Measurements from ENCODE around the gene GRXCR2. TPM values are rescaled to one million over a fixed set of nuclear protein-coding genes. Genes with fewer than 3 reads are reported as not detected.
A peak's percentile ranks its signal among the peaks of the same experiment; 100 is the strongest.
"Not testable (repeated sequence)": the region's sequence is repeated elsewhere in the genome, so short reads cannot be mapped to it uniquely, and the experiment has no call there.

Gene GRXCR2
- polyA plus RNA-seq, 4 donors: 0.08 TPM; not detected in 3

- no peak for DNase-seq (ENCODE audit: low read depth in 4 of 4, low spot score in 2 of 4)
Measured at GRCh38 chr5:145840458-145841132, 32.2 kb downstream of the GRXCR2 start.

DNA sequence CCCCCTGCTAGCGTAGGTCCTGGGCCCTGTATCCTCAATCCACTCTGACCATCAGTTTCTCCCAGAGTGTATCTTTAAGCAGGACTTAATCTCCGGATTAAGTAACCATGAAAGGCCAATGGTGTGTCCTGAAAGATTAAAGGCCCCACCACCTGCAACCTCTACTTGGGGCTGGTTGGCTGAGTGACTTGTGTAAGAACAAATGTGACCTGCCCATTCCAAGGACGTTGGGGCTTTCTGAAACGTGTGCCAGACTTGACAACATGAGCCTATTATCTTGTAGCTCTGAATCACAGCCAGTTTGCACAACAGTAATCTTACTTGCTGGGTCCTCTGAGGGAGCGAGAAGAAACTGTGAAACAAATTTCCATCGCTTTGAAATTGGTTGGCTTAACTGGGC is 34.5 kb downstream of the GRXCR2 start:
- DNase-seq (ENCODE audit: low read depth in 4 of 4, low spot score in 2 of 4): no peak

- DNase-seq (ENCODE audit: low read depth in 4 of 4, low spot score in 2 of 4): not testable (repeated sequence)
Measured at GRCh38 chr5:145836241-145836640, 36.6 kb downstream of the GRXCR2 start.

GRCh38 chr5:145835848-145836239 is 37.0 kb downstream of the GRXCR2 start:
- DNase-seq (ENCODE audit: low read depth in 4 of 4, low spot score in 2 of 4): no peak

DNA sequence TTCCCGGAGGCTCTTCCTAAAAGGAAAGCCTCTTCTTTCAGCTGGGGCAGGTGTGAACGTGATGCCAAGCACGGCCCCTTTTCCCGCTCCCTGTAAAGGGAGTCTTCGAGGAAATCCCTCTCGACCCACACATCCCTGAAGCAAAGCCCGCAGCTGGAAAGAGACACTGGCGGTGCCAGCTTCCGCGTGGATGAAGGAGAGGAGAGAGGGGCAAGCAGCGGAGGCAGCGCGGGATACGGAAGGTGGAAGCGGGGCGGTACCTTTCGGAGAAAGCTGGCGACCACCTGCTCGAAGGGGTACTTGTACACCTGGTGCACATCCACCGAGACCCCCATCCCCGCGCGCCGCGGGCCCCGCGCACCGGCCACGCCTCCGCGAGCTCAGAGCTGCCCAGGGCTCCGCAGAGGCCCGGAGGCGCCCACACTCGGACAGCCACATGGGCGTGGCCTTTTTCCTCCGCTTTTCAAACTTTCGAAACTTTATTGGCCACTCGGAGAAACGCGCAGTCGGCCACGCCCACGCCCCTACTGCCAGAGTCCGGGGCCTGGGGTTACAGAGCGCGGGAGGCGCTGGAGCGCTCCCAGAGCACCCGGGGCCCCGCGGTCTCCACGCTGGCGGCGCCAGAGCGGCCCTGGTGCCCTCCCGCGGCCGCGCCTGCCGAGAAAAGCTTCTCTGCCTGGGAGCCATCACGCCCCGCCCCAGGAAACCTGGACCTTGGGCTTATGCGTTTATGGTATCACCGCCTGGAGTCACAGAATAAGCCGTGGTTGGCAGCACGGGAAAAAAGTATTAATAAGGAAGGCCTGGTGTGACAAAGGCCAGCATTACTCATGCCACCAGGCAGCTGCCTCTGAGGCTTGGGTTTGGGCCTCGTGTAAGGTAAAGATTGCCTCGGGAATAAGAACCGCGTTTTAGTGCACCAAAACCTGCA is 37.6 kb downstream of the GRXCR2 start, which contains the start of gene PRELID2:
PRELID2 (minus strand) TSS at position 426 of the 931 bp plus-strand sequence; CDS start at position 335, 91 bp downstream.
- peak; percentile 78 to 87 (median 78) for DNase-seq (ENCODE audit: low read depth in 4 of 4, low spot score in 2 of 4)

- no peak for DNase-seq (ENCODE audit: low read depth in 4 of 4, low spot score in 2 of 4)
Measured at GRCh38 chr5:145834554-145834916, 38.3 kb downstream of the GRXCR2 start.

- DNase-seq (ENCODE audit: low read depth in 4 of 4, low spot score in 2 of 4): no peak
Measured at GRCh38 chr5:145833631-145834200, 39.1 kb downstream of the GRXCR2 start.

DNA sequence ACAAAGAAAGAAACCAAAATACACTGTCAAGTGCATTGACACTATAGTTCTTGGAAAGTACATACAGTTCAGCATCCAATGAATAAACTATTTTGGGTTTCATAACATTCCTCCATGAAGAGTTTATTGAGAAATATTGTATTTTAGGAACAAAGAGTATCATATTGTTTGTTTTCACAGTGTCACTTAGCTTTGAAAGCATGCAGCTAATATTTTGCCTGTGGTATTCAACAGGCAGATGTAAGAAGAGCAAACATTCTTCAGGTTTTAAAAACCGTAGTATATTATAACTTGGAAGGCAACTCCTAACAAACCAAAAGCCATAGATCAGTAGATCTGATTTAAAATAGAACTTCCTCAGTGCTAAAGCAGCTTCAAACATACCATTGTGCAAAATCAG is 42.2 kb downstream of the GRXCR2 start:
- no peak for DNase-seq (ENCODE audit: low read depth in 4 of 4, low spot score in 2 of 4)

DNA sequence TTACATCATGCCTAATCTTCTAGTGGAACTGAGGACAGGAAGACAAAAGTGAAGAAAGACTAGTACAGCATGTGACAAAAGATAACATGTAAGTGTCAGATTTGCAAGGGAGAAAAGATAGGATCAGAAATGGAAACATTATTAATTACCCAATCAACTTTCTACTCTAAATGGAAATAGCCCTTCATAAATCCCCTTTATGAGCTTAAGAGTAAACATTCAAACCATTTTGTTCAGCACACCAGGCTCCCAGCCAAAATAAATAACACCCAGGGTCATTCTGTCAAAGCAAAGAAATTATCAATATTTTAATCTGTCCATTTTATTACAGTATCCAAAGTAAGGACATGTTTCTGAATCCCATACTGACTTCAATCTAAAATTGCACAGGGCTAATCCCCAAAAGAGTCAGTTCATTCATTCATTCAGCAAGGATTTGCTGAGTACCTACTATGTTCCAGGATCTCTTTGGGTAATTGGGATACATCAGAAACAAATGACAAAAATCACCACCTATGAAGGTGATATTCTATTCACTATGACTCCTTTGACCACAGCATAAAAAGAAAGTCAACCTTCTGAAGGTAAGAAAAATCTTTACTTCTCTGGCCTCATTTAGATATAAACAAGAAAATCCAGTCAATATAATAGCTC is 43.0 kb downstream of the GRXCR2 start:
- no peak for DNase-seq (ENCODE audit: low read depth in 4 of 4, low spot score in 2 of 4)

DNA sequence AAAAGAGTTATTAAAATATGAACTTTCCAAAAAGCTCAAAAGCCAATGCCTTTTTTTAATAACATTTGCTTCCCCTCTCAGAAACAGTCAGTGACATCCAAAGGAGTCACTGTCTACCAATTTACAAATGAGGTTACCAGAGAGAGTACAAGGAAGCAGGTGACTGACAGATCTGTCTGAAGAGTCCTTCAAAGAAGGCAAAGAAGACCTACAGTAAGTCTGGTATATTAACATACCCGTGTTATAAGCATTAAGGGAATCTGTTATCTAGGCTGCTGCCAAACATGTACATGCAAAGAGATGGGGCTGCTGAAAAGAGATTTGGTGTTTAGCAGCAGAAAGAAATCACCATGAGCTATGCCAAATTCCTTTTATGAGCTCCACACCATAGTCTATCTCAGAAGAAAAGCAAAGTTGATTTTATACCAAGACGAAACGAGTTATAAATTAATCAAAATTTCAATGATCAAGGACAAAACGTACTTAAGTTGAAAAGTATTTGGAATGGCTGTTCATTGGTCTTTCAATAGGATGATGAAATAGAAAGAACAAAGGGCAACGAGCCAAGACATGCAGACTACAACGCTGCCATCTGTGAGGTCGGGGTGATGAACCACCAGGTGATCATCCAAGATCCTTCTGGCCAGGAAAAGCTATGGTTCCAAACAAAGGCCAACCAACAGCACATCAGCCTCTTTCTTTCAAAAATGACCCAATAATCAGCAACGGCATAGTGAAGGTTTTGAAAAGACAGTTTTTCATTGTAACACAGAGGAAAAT is 45.7 kb downstream of the GRXCR2 start:
- DNase-seq (ENCODE audit: low read depth in 4 of 4, low spot score in 2 of 4): no peak

DNA sequence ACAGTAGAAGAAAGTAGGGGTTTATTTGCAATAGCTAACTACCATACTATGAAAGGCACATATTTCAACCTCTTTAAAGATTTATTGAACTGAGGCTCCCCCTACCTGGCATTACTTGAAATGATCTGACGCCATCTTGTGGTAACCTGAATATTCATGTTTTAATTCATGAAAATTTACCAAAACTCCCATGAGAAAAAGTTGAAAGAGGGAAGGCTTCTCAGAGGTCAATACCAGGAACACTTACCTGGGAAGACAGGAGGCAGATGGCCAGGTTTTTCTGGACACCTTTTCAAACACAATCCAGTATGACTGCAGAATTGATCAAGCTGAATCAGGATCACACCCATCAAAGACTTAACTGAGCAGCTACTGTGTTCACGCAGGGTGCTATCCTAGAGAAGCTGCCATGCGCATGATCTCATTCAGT is 47.0 kb downstream of the GRXCR2 start:
- DNase-seq (ENCODE audit: low read depth in 4 of 4, low spot score in 2 of 4): peak in 1 of 4 donors; percentile 41

- no peak for DNase-seq (ENCODE audit: low read depth in 4 of 4, low spot score in 2 of 4)
Measured at GRCh38 chr5:145824040-145824439, 48.8 kb downstream of the GRXCR2 start.

GRCh38 chr5:145818604-145819003 is 54.2 kb downstream of the GRXCR2 start:
- DNase-seq (ENCODE audit: low read depth in 4 of 4, low spot score in 2 of 4): no peak

DNA sequence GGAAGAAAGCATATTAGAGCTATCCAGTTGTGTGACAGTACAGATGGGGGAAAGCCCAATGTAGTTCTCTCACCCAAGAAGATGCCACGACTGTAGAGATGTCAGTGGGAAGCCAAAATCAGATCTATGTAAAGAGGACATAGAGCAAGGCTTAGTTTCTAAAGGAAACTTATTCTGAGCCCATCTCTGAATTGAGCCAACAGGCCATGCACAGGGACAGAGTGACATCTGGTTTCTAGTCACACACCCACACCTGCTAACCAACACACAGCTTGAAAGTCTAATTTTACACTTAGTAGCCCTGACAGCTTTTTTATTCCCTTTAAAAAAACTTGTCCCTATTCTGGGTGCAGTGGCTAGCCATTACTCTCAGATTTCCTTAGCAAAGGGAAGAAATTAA is 59.9 kb downstream of the GRXCR2 start:
- DNase-seq (ENCODE audit: low read depth in 4 of 4, low spot score in 2 of 4): no peak

DNA sequence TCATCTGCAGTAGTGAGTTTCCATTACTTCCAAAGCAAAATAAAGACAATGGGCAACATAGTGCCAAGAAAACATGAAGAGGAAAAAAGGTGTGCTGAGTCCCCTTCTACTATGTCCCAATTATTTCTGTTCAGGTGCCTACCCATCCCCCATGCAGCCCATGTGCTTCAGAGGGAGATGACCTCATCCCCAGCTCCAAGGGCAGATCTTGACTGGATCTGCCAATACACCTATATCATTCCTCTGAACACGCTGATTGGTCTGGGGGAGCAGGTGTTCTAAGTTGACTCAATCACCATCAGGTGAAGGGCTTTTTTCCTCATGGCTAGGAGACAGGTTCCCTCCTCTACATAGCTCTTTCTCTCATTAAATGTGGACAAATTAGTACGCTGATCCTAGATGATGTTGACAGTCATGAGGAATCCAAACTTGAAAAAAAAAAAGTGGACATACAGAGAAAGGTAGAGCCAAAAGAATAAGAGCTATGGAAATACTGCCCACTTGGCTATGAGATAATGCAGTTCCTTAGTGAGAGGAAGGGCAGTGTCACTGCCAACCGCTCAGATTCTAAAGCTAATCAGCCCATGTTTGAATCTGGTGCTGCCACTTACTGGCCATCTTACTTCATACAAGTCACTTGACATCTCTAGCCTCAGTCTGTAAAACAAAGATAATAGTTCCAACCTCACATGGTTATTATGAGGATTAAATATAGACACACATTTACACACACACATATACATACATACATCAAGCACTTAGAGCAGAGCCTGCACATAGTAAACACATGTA is 60.8 kb downstream of the GRXCR2 start:
- no peak for DNase-seq (ENCODE audit: low read depth in 4 of 4, low spot score in 2 of 4)

Data from left renal cortex interstitium (tissue), 4 donors.